ENCODE measurements around the gene CACNA1C.
"Not testable (repeated sequence)": the region's sequence is repeated elsewhere in the genome, so short reads cannot be mapped to it uniquely, and the experiment has no call there.

The CACNA1C gene

GRCh38 chr12:2463719-2464118, 410.9 kb downstream of the CACNA1C start:
- no peak for DNase-seq

- DNase-seq: no peak
Observed at GRCh38 chr12:2465681-2466080, 412.9 kb downstream of the CACNA1C start.

GRCh38 chr12:2466211-2466610, 413.4 kb downstream of the CACNA1C start:
- no peak for DNase-seq

- no peak for DNase-seq
Observed at GRCh38 chr12:2467447-2468195, 414.8 kb downstream of the CACNA1C start.

GRCh38 chr12:2475984-2476383, 423.2 kb downstream of the CACNA1C start:
- no peak for DNase-seq

- DNase-seq: no peak
Observed at GRCh38 chr12:2477009-2477766, 424.4 kb downstream of the CACNA1C start.

- DNase-seq: no peak
Observed at GRCh38 chr12:2479851-2480535, 427.2 kb downstream of the CACNA1C start.

- DNase-seq: no peak
Observed at GRCh38 chr12:2481346-2481745, 428.6 kb downstream of the CACNA1C start.

- DNase-seq: no peak
Observed at GRCh38 chr12:2481951-2482350, 429.2 kb downstream of the CACNA1C start.

GRCh38 chr12:2482938-2483660, 430.3 kb downstream of the CACNA1C start:
- DNase-seq: no peak

GRCh38 chr12:2483713-2484112, 430.9 kb downstream of the CACNA1C start:
- DNase-seq: no peak

- DNase-seq: no peak
Observed at GRCh38 chr12:2484141-2484776, 431.5 kb downstream of the CACNA1C start.

GRCh38 chr12:2485681-2486080, 432.9 kb downstream of the CACNA1C start:
- no peak for DNase-seq

- no peak for DNase-seq
Observed at GRCh38 chr12:2486796-2487195, 434.0 kb downstream of the CACNA1C start.

GRCh38 chr12:2487278-2487677, 434.5 kb downstream of the CACNA1C start:
- DNase-seq: no peak

GRCh38 chr12:2488131-2488530, 435.3 kb downstream of the CACNA1C start:
- DNase-seq: no peak

GRCh38 chr12:2488596-2488995, 435.8 kb downstream of the CACNA1C start:
- DNase-seq: no peak

- DNase-seq: no peak
Observed at GRCh38 chr12:2489275-2489674, 436.5 kb downstream of the CACNA1C start.

- DNase-seq: no peak
Observed at GRCh38 chr12:2490831-2491230, 438.0 kb downstream of the CACNA1C start.

GRCh38 chr12:2491349-2491748, 438.6 kb downstream of the CACNA1C start:
- not testable (repeated sequence) for DNase-seq

- DNase-seq: no peak
Observed at GRCh38 chr12:2492236-2492635, 439.4 kb downstream of the CACNA1C start.

GRCh38 chr12:2493086-2493485, 440.3 kb downstream of the CACNA1C start:
- no peak for DNase-seq

All from right hindlimb (tissue), 1 donor.